ENCODE measurements around the gene TMEM101.

DNA sequence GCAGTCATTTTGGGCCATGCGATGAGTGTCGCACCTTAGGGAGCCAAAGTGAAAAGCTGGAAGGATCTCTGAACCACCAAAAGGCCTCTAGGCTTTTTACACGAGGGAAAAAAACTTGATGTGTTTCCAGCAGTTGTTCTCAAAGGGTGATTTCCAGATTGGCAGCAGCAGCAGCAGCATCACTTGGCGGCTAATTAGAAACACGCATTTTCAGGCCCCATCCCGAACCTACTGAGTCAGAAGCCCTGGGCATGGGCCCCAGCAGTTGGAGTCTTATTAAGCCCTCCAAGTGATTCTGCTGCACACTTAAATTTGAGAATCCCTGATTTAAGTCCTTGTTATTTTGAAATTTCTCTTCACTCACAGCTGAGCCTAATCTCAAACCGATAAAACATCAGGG lies 35.8 kb downstream of the TMEM101 start:
- TF ChIP-seq POLR2A (IDR thresholded peaks at IDR 0.05; ENCODE audit: control extremely low read depth in 1 of 2, low read depth in 2 of 2, low read length in 2 of 2) = no peak
- TF ChIP-seq POLR2AphosphoS5 (IDR thresholded peaks at IDR 0.05; ENCODE audit: low read depth, low read length) = no peak
- no peak for TF ChIP-seq CTCF (IDR thresholded peaks at IDR 0.05; ENCODE audit: control extremely low read depth in 1 of 3, insufficient read depth in 1 of 3, low read depth in 1 of 3, low read length in 3 of 3)
- no peak for TF ChIP-seq CHD1 (IDR thresholded peaks at IDR 0.05; ENCODE audit: low read depth, low read length)
- TF ChIP-seq JUND (IDR thresholded peaks at IDR 0.05; ENCODE audit: low read length) = no peak
- no peak for TF ChIP-seq MAFK (IDR thresholded peaks at IDR 0.05; ENCODE audit: low read depth, low read length)
- TF ChIP-seq TCF12 (IDR thresholded peaks at IDR 0.05; ENCODE audit: low read depth, low read length) = no peak
- TF ChIP-seq, protein P1, sequence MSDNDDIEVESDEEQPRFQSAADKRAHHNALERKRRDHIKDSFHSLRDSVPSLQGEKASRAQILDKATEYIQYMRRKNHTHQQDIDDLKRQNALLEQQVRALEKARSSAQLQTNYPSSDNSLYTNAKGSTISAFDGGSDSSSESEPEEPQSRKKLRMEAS (IDR thresholded peaks at IDR 0.05) = no peak
- no peak for TF ChIP-seq RAD21 (IDR thresholded peaks at IDR 0.05 in 1 of 2, conservative IDR thresholded peaks at IDR 0.05 in 1 of 2; ENCODE audit: low read depth in 2 of 2, low read length in 2 of 2)
- TF ChIP-seq TEAD4 (IDR thresholded peaks at IDR 0.05; ENCODE audit: low read depth, low read length) = no peak

Measured in H1 (cell line).